GM12878 (cell line): ENCODE results near the gene NAP1L5.

ENCODE experiments used
- BCL3 ChIP-seq: IDR thresholded peaks from 2 replicates; pipeline ENCODE4 v1.6.1; 2011; ENCODE audit warnings: borderline replicate concordance, low read depth, mild to moderate bottlenecking, moderate library complexity, low read length; ENCODE audit not compliant: insufficient read depth, poor library complexity, severe bottlenecking
- CTCF ChIP-seq, 3 experiments: IDR thresholded peaks in 2 of 3; conservative IDR thresholded peaks in 1 of 3; 2 replicates each; pipeline ENCODE4 v1.5.1; 2011; ENCODE audit warnings: low read depth in 3 of 3, low read length in 3 of 3, mild to moderate bottlenecking in 3 of 3, control low read depth in 2 of 3, moderate library complexity in 2 of 3, inconsistent platforms in 1 of 3, mixed read lengths in 1 of 3; ENCODE audit not compliant: control insufficient read depth in 2 of 3, insufficient read depth in 1 of 3; ENCODE audit errors: extremely low read depth in 1 of 3
- IKZF1 ChIP-seq: fragments of 450-650 bp; conservative IDR thresholded peaks from 2 replicates; pipeline ENCODE4 v1.6.1; 2017; ENCODE audit warnings: antibody characterized with exemption, mild to moderate bottlenecking
- NR2C1 ChIP-seq: fragments of 450-650 bp; IDR thresholded peaks from 2 replicates; pipeline ENCODE4 v1.6.1; 2017; ENCODE audit warnings: antibody characterized with exemption, mild to moderate bottlenecking, moderate library complexity
- POLR2A ChIP-seq: IDR thresholded peaks from 2 replicates; pipeline ENCODE4 v1.6.1; 2011; ENCODE audit warnings: low read depth, mild to moderate bottlenecking, low read length
- RBBP5 ChIP-seq: fragments of 200-600 bp; sonication (generic); conservative IDR thresholded peaks from 2 replicates; pipeline ENCODE4 v1.6.1; 2016
- YY1 ChIP-seq: IDR thresholded peaks from 2 replicates; pipeline ENCODE4 v1.6.1; 2011; ENCODE audit warnings: low read depth, mild to moderate bottlenecking, low read length

GRCh38 chr4:88673886-88674285 lies 23.7 kb downstream of the NAP1L5 start:
- TF ChIP-seq CTCF (IDR thresholded peaks at IDR 0.05 in 2 of 3, conservative IDR thresholded peaks at IDR 0.05 in 1 of 3; ENCODE audit: control insufficient read depth in 2 of 3, extremely low read depth in 1 of 3, insufficient read depth in 1 of 3, low read depth in 3 of 3, low read length in 3 of 3) (no peak), IKZF1 (no peak), POLR2A (no peak), NR2C1 (no peak), YY1 (no peak), BCL3 (no peak), RBBP5 (no peak)
